GM13977 (cell line): ENCODE data around the gene AFF2.

ENCODE experiments used
- DNase-seq: peaks from one replicate; pipeline ENCODE4 v3.0.0; 2012; ENCODE audit warnings: low spot score
- CTCF ChIP-seq: IDR thresholded peaks from 2 replicates; pipeline ENCODE4 v1.5.1; 2012; ENCODE audit warnings: mild to moderate bottlenecking, control low read depth; ENCODE audit not compliant: insufficient read depth; ENCODE audit errors: extremely low read depth, missing control alignments
- in situ Hi-C: fragments of 300-500 bp; cut with MboI; formaldehyde crosslinking; loops from one replicate; pipeline ENCODE4 v1.12.0; 2022; ENCODE audit warnings: low sequenced_read_pairs, low pct_unique_long_range_greater_than_20kb, mixed read lengths, inconsistent platforms; ENCODE audit not compliant: unreplicated experiment

The AFF2 gene

GRCh38 chrX:148723551-148723950 lies 223.1 kb downstream of the AFF2 start:
- DNase-seq, result no peak
- TF ChIP-seq CTCF, result no peak
- in situ Hi-C loops, result no loop called here

- in situ Hi-C loops, result no loop called here
- TF ChIP-seq CTCF, result no peak
- DNase-seq, result no peak
Observed at GRCh38 chrX:148728901-148729300, 228.5 kb downstream of the AFF2 start.

- no peak for DNase-seq
- no peak for TF ChIP-seq CTCF
- in situ Hi-C loops, result no loop called here
Observed at GRCh38 chrX:148732743-148733142, 232.3 kb downstream of the AFF2 start.

- no peak for DNase-seq
- in situ Hi-C loops, result no loop called here
- no peak for TF ChIP-seq CTCF
Observed at GRCh38 chrX:148741441-148741840, 241.0 kb downstream of the AFF2 start.

GRCh38 chrX:148755111-148755510 lies 254.7 kb downstream of the AFF2 start:
- in situ Hi-C loops, result no loop called here
- no peak for TF ChIP-seq CTCF
- no peak for DNase-seq

GRCh38 chrX:148763896-148764295 lies 263.5 kb downstream of the AFF2 start:
- DNase-seq, result no peak
- no peak for TF ChIP-seq CTCF
- in situ Hi-C loops, result no loop called here

- in situ Hi-C loops, result no loop called here
- DNase-seq, result no peak
- TF ChIP-seq CTCF, result no peak
Observed at GRCh38 chrX:148768296-148768695, 267.9 kb downstream of the AFF2 start.
